Urinary bladder (tissue), 4 donors: ENCODE data around the gene CDC34. TPM values are rescaled to one million over a fixed set of nuclear protein-coding genes. Genes with fewer than 3 reads are reported as not detected.
"Not testable (repeated sequence)": the region's sequence is repeated elsewhere in the genome, so short reads cannot be mapped to it uniquely, and the experiment has no call there.

ENCODE experiments used
- DNase-seq: peaks from one replicate; pipeline ENCODE4 v3.0.0-alpha.2; 2015; ENCODE audit errors: extremely low spot score
- H3K27ac ChIP-seq: one replicate; pipeline ENCODE4 v1.5.1; 2013; ENCODE audit warnings: low read depth, mild to moderate bottlenecking, moderate library complexity
- H3K36me3 ChIP-seq: one replicate; pipeline ENCODE4 v1.6.1; 2013; ENCODE audit warnings: mild to moderate bottlenecking, moderate library complexity; ENCODE audit not compliant: insufficient read depth
- H3K4me1 ChIP-seq: one replicate; pipeline ENCODE4 v1.6.1; 2013; ENCODE audit warnings: mild to moderate bottlenecking, moderate library complexity; ENCODE audit not compliant: insufficient read depth
- H3K4me3 ChIP-seq: one replicate; pipeline ENCODE4 v1.5.1; 2013; ENCODE audit warnings: low read depth, low read length
- WGBS: extraction: QIAGEN DNeasy Blood & Tissue Kit; methylation state at CpG from one replicate; pipeline ENCODE4 v1.1.7; 2013; 5-methylcytosine and 5-hydroxymethylcytosine counted together
- polyA plus RNA-seq: library from polyadenylated mRNA; stranded (reverse); fragments of 200-250 nt; gene quantifications from one replicate; pipeline ENCODE4 v1.2.3, GENCODE V29; 2013
- total RNA-seq: library from RNA; depleted of rRNA; stranded (reverse); fragments of >200 nt; gene quantifications from one replicate; pipeline ENCODE4 v1.2.3, GENCODE V29; 2014
- donor health status: healthy with polysubstance abuse.
- donor health status: healthy.

CDC34 gene
- total and polyA plus RNA-seq, 2 donors: 30.4 to 89.8 TPM

- 85% methylated on average over 40 of the region's 40 CpGs for WGBS
- no peaks in the 10 kb centered on the region for H3K36me3 ChIP-seq
- no peak for DNase-seq
- no peaks in the 10 kb centered on the region for H3K4me1 ChIP-seq
- H3K27ac ChIP-seq: no peak overlapping the region
- H3K4me3 ChIP-seq: no peak overlapping the region
These were observed 50.0 kb downstream of the CDC34 start for GRCh38 chr19:581399-582111.

GRCh38 chr19:582497-583197, 51.1 kb downstream of the CDC34 start:
- 90% methylated on average over 31 of the region's 31 CpGs for WGBS
- no peaks in the 10 kb centered on the region for H3K36me3 ChIP-seq

GRCh38 chr19:583198-583967, 51.8 kb downstream of the CDC34 start:
- Histone ChIP-seq H3K36me3 (no peaks in the 10 kb centered on the region), H3K27ac (no peak overlapping the region), H3K4me1 (no peaks in the 10 kb centered on the region), H3K4me3 (no peak overlapping the region)
- WGBS: 87% methylated on average over 27 of the region's 27 CpGs
- DNase-seq: no peak

More at GRCh38 chr19:582497-583197, 51.1 kb downstream of the CDC34 start:
- no peak for DNase-seq
- Histone ChIP-seq H3K4me1 (no peaks in the 10 kb centered on the region), H3K27ac (no peak overlapping the region), H3K4me3 (no peak overlapping the region)

GRCh38 chr19:583968-584239, 52.3 kb downstream of the CDC34 start:
- no peak for DNase-seq
- H3K27ac ChIP-seq: no peak overlapping the region
- no peak overlapping the region for H3K4me3 ChIP-seq
- H3K36me3 ChIP-seq: no peaks in the 10 kb centered on the region
- 73% methylated on average over 5 of the region's 5 CpGs for WGBS
- no peaks in the 10 kb centered on the region for H3K4me1 ChIP-seq

- DNase-seq: no peak
- Histone ChIP-seq H3K27ac (no peak overlapping the region), H3K4me3 (no peak overlapping the region), H3K36me3 (no peaks in the 10 kb centered on the region), H3K4me1 (peaks cover 1% of the 10 kb centered on the region)
- 24% methylated on average over 38 of the region's 38 CpGs for WGBS
These were observed 52.9 kb downstream of the CDC34 start for GRCh38 chr19:584240-585001.

- not testable (repeated sequence) for H3K4me3 ChIP-seq, H3K4me1 ChIP-seq, H3K36me3 ChIP-seq, H3K27ac ChIP-seq, DNase-seq
- 86% methylated on average over 34 of the region's 34 CpGs for whole genome bisulfite sequencing
These were observed 53.6 kb downstream of the CDC34 start for GRCh38 chr19:585146-585545.

- 65% methylated on average over 10 of the region's 10 CpGs for WGBS
- Histone ChIP-seq H3K4me1 (peaks cover 3% of the 10 kb centered on the region), H3K4me3 (no peak overlapping the region), H3K36me3 (no peaks in the 10 kb centered on the region), H3K27ac (no peak overlapping the region)
- no peak for DNase-seq
These were observed 54.1 kb downstream of the CDC34 start for GRCh38 chr19:585551-586110.

GRCh38 chr19:588093-588740, 56.7 kb downstream of the CDC34 start:
- no peak for DNase-seq
- Histone ChIP-seq H3K4me1 (peaks cover 3% of the 10 kb centered on the region), H3K27ac (no peak overlapping the region), H3K4me3 (no peak overlapping the region), H3K36me3 (no peaks in the 10 kb centered on the region)
- whole genome bisulfite sequencing: 8% methylated on average over 41 of the region's 41 CpGs

GRCh38 chr19:588741-589692, 57.5 kb downstream of the CDC34 start:
- Histone ChIP-seq H3K4me1 (peaks cover 3% of the 10 kb centered on the region), H3K36me3 (no peaks in the 10 kb centered on the region), H3K4me3 (peak overlapping the region; percentile 41), H3K27ac (no peak overlapping the region)
- 19% methylated on average over 54 of the region's 54 CpGs for WGBS
- no peak for DNase-seq

GRCh38 chr19:589693-590395, 58.3 kb downstream of the CDC34 start, which contains the start of gene HCN2:
Gene HCN2 (plus strand): TSS chr19:589881. CDS start chr19:589946, 65 bp downstream.
- Histone ChIP-seq H3K4me1 (peaks cover 3% of the 10 kb centered on the region), H3K27ac (no peak within 1 kb of the TSS), H3K4me3 (peak within 1 kb of the TSS; percentile 41), H3K36me3 (no peaks in the 10 kb centered on the region)
- no peak for DNase-seq
- 1% methylated on average over 91 of the region's 132 CpGs for WGBS

GRCh38 chr19:590396-590745, 58.8 kb downstream of the CDC34 start:
- Histone ChIP-seq H3K4me1 (peaks cover 3% of the 10 kb centered on the region), H3K27ac (no peak overlapping the region), H3K4me3 (peak overlapping the region; percentile 41), H3K36me3 (no peaks in the 10 kb centered on the region)
- WGBS: 1% methylated on average over 50 of the region's 50 CpGs
- DNase-seq: no peak

- DNase-seq: no peak
- H3K4me1 ChIP-seq: peaks cover 3% of the 10 kb centered on the region
- H3K36me3 ChIP-seq: no peaks in the 10 kb centered on the region
- 5% methylated on average over 41 of the region's 41 CpGs for WGBS
- H3K4me3 ChIP-seq: peak overlapping the region; percentile 12
- H3K27ac ChIP-seq: no peak overlapping the region
These were observed 59.2 kb downstream of the CDC34 start for GRCh38 chr19:590750-591098.
